GM19463 (cell line): ENCODE data around the gene CFAP20DC.
"Not testable (repeated sequence)": the region's sequence is repeated elsewhere in the genome, so short reads cannot be mapped to it uniquely, and the experiment has no call there.

Experiments
- ATAC-seq: cut with Tn5 transposase; IDR thresholded peaks from one replicate; pipeline ENCODE4 v1.9.1; 2021; ENCODE audit warnings: mild to moderate bottlenecking, moderate library complexity; ENCODE audit not compliant: unreplicated experiment

CFAP20DC gene

GRCh38 chr3:58706395-58707167 is 343.2 kb downstream of the CFAP20DC start:
- ATAC-seq = no peak

GRCh38 chr3:58704745-58705144 is 345.1 kb downstream of the CFAP20DC start:
- ATAC-seq = no peak

GRCh38 chr3:58704304-58704703 is 345.5 kb downstream of the CFAP20DC start:
- ATAC-seq = not testable (repeated sequence)

GRCh38 chr3:58698246-58698645 is 351.6 kb downstream of the CFAP20DC start:
- ATAC-seq = no peak

DNA sequence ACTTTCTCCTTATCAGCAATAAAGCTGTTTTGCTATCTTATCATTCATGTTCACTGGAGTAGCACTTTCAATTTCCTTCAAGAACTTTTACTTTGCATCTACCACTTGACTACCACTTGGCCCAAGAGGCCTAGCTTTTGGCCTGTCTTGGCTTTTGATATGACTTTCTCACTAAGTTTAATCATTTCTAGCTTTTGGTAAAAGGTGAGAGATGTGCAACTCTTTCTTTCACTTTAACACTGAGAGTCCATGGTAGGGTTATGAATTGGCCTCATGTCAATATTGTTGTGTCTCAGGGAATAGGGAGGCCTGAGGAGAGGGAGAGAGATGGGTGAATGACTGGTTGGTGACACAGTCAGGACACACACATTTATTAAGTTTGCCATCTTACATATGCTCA is 352.3 kb downstream of the CFAP20DC start:
- peak; percentile 47 for ATAC-seq

DNA sequence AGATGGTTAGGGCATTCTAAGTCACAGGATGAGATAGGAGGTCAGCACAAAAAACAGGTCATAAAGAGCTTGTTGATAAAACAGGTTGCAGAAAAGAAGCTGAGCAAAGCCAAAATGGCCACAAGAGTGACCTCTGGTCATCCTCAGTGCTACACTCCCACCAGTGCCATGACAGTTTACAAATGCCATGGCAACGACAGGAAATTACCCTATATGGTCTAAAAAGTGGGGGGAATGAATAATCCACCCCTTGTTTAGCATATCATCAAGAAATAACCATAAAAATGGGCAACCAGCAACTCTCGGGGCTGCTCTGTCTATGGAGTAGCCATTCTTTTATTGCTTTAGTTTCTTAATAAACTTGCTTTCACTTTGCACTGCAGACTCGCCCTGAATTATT is 353.0 kb downstream of the CFAP20DC start:
- ATAC-seq = not testable (repeated sequence)

- no peak for ATAC-seq
Measured at GRCh38 chr3:58696093-58696492, 353.7 kb downstream of the CFAP20DC start.

DNA sequence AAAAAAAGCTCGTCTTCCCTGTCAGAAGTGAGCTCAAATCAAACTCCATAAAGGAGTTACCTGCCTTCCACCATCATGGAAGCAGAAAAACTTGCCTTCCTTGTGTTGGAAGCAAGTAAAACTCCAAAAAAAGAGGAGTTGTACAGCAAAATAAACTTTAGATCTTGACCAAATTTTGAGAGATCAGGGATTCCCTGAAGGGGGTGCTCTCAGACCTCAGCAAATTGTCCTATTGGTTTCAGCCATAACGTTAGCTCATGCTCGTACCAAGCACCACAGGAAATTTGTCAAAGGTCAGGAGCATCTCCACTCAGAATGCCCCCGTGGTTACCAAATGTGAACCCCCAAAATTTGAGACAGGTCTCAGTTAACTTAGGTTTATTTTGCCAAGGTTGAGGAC is 354.5 kb downstream of the CFAP20DC start:
- not testable (repeated sequence) for ATAC-seq

DNA sequence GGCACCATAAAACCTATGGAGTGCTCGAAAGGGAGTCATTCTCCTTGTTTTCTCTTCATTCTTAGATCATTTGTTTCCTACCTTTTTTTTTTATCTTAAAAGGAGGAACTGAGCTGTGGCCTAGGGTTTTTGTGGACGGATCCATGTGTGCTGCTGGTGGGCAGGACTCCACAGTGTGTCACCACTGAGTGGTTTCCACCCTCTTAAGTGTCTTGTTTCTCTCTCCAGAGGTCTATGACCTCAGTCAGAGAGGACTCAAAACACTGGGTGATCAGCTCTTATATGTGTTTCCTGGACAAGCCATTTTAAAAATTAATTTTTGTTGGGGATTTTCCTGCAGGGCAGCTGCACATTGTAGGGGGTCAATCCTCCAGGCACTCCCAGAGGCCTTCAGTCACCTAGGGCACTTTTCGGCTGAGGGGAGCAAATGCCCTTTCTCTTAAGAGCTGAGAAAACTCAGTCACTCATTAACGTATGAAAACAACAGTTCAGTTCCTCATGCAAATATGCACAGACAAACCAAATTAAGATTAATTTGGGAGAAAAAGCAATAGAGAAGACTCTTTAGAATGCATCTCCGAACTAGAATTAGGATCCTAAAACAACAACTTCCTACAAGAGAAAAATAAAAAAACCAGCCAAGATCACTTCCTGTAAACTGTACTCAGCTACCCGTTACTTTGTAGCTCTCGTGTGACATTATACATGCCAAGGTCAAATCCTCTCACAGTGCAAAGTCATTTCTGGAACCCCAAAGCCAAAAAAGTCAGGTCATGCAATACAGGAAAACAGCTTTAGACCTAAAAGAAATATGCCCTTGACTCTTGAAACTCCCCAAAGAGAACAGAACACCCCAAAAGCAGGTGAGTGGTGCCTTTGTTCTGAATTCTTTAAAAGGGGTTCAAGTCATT is 355.6 kb downstream of the CFAP20DC start:
- ATAC-seq = peak; percentile 63

- no peak for ATAC-seq
Measured at GRCh38 chr3:58692484-58692883, 357.3 kb downstream of the CFAP20DC start.
